OCI-LY7 (cell line): ENCODE results near the gene ACACA. TPM values are rescaled to one million over a fixed set of nuclear protein-coding genes. Genes with fewer than 3 reads are reported as not detected.

ENCODE experiments used
- BruUV-seq: library from RNA; stranded (reverse); fragments of 400-500 nt; replicated peaks from 2 replicates; lab custom pipeline; 2021; lab: Mats Ljungman, UMichigan
- CTCF ChIA-PET: fragments of 300-600 bp; sonication (Branson Sonifier 250); formaldehyde crosslinking; loops from one replicate; lab custom pipeline; 2022; ENCODE audit warnings: antibody characterized with exemption; ENCODE audit not compliant: unreplicated experiment; lab: Charles Lee
- POLR2A ChIA-PET: fragments of 300-600 bp; sonication (Branson Sonifier 250); formaldehyde crosslinking; loops from one replicate; lab custom pipeline; 2022; ENCODE audit warnings: antibody characterized with exemption; lab: Charles Lee
- DNase-seq: peaks from one replicate; pipeline ENCODE4 v3.0.0-alpha.2; 2015; ENCODE audit warnings: low spot score
- H2AFZ ChIP-seq: fragments of 200-600 bp; sonication (generic), shearing (Covaris generic); 2 replicates; pipeline ENCODE4 v1.6.1; 2014; ENCODE audit warnings: mild to moderate bottlenecking, antibody characterized with exemption, low read length, moderate library complexity
- H3K27ac ChIP-seq: fragments of 200-600 bp; sonication (generic); 2 replicates; pipeline ENCODE4 v1.5.1; 2014; ENCODE audit warnings: mixed run types, low read depth, mild to moderate bottlenecking, moderate library complexity, low read length, inconsistent platforms; ENCODE audit not compliant: poor library complexity, severe bottlenecking
- H3K36me3 ChIP-seq: fragments of 200-600 bp; sonication (generic); 2 replicates; pipeline ENCODE4 v1.6.1; 2014; ENCODE audit warnings: mild to moderate bottlenecking, antibody characterized with exemption, low read length, moderate library complexity, mixed read lengths; ENCODE audit not compliant: insufficient read depth
- H3K4me1 ChIP-seq: fragments of 200-600 bp; sonication (generic); 2 replicates; pipeline ENCODE4 v1.5.1; 2014; ENCODE audit warnings: mild to moderate bottlenecking, low read length; ENCODE audit not compliant: insufficient read depth, poor library complexity, severe bottlenecking
- H3K4me2 ChIP-seq: fragments of 200-600 bp; sonication (generic); 2 replicates; pipeline ENCODE4 v1.6.1; 2014; ENCODE audit warnings: mild to moderate bottlenecking, low read length
- H3K4me3 ChIP-seq: fragments of 200-600 bp; sonication (generic); 2 replicates; pipeline ENCODE4 v1.5.1; 2014; ENCODE audit warnings: mild to moderate bottlenecking, low read depth, low read length; ENCODE audit not compliant: poor library complexity, severe bottlenecking
- H3K79me2 ChIP-seq: fragments of 200-600 bp; sonication (generic); 2 replicates; pipeline ENCODE4 v1.6.1; 2016; ENCODE audit warnings: low read depth, mild to moderate bottlenecking, low read length, moderate library complexity, mixed read lengths; ENCODE audit not compliant: insufficient read depth
- H3K9me2 ChIP-seq: fragments of 200-600 bp; sonication (generic); 2 replicates; pipeline ENCODE4 v1.6.1; 2016; ENCODE audit warnings: mild to moderate bottlenecking, low read length, mixed read lengths; ENCODE audit not compliant: insufficient read depth
- H3K9me3 ChIP-seq: fragments of 200-600 bp; sonication (generic); 2 replicates; pipeline ENCODE4 v1.6.1; 2014; ENCODE audit warnings: mild to moderate bottlenecking, mixed run types, low read length, mixed read lengths
- H4K20me1 ChIP-seq: fragments of 200-600 bp; sonication (generic); 2 replicates; pipeline ENCODE4 v1.6.1; 2014; ENCODE audit warnings: mild to moderate bottlenecking, antibody characterized with exemption, low read length, moderate library complexity, mixed read lengths; ENCODE audit not compliant: insufficient read depth
- EZH2phosphoT487 ChIP-seq: fragments of 200-600 bp; sonication (generic); IDR thresholded peaks from 2 replicates; pipeline ENCODE4 v1.6.1; 2018; ENCODE audit warnings: low read depth, borderline replicate concordance, mild to moderate bottlenecking, mixed run types, antibody characterized with exemption, low read length, moderate library complexity, mixed read lengths
- intact Hi-C: fragments of 100-400 bp; cut with micrococcal nuclease; formaldehyde crosslinking; loops from one replicate; pipeline ENCODE4 v1.10.0; 2022; ENCODE audit not compliant: unreplicated experiment
- total RNA-seq, 2 experiments: library from RNA; depleted of rRNA in 1 of 2; stranded (reverse); fragments of >200 nt in 1 of 2; shearing (Covaris generic) in 1 of 2; gene quantifications; 2 replicates each; pipeline ENCODE4 v1.2.3, GENCODE V29; 2014 to 2022
- TF ChIP-seq, protein P1 (sequence below): fragments of 200-600 bp; sonication (generic); conservative IDR thresholded peaks from 2 replicates; pipeline ENCODE4 v1.5.1; 2014; ENCODE audit warnings: mild to moderate bottlenecking, antibody characterized with exemption, low read length, moderate library complexity, mixed read lengths

The ACACA gene
- total RNA-seq, 2 experiments from 2014 or later, result 32.1 to 98.3 TPM

DNA sequence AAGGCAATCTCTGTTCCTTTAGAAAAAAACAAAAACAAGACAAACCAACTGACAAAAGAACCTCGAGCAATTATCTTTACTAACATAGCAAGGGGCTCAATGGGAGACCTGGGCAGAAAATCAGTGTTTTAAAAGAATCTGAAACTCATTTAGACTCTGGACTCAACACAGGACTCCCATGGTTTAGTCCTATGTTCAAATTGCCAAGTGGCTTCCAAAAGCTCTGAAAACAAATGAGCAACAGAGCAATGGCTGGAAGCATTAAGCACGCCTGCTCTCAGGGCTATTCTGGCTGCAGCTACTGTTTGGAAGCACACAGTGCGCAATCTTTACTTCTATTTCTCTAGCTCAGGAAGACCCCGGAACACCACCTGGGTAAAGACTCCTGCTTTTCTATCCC lies 295.9 kb downstream of the ACACA start:
- intact Hi-C loops, result no loop called here
- no peak for DNase-seq
- Histone ChIP-seq H3K4me3 (no peak overlapping the region), H3K27ac (no peak overlapping the region), H3K79me2 (no peaks in the 10 kb centered on the region), H4K20me1 (no peaks in the 10 kb centered on the region), H3K9me3 (no peaks in the 10 kb centered on the region), H3K9me2 (no peaks in the 10 kb centered on the region), H3K4me1 (no peaks in the 10 kb centered on the region), H2AFZ (no peak overlapping the region), H3K36me3 (peaks cover 63% of the 10 kb centered on the region; the same call in 1 of the 2 replicates), H3K4me2 (no peak overlapping the region)
- ChIA-PET POLR2A (no interaction called here), CTCF (no interaction called here)
- no TSS peak for BruUV-seq
- TF ChIP-seq, protein P1, sequence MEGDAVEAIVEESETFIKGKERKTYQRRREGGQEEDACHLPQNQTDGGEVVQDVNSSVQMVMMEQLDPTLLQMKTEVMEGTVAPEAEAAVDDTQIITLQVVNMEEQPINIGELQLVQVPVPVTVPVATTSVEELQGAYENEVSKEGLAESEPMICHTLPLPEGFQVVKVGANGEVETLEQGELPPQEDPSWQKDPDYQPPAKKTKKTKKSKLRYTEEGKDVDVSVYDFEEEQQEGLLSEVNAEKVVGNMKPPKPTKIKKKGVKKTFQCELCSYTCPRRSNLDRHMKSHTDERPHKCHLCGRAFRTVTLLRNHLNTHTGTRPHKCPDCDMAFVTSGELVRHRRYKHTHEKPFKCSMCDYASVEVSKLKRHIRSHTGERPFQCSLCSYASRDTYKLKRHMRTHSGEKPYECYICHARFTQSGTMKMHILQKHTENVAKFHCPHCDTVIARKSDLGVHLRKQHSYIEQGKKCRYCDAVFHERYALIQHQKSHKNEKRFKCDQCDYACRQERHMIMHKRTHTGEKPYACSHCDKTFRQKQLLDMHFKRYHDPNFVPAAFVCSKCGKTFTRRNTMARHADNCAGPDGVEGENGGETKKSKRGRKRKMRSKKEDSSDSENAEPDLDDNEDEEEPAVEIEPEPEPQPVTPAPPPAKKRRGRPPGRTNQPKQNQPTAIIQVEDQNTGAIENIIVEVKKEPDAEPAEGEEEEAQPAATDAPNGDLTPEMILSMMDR, result no peak

DNA sequence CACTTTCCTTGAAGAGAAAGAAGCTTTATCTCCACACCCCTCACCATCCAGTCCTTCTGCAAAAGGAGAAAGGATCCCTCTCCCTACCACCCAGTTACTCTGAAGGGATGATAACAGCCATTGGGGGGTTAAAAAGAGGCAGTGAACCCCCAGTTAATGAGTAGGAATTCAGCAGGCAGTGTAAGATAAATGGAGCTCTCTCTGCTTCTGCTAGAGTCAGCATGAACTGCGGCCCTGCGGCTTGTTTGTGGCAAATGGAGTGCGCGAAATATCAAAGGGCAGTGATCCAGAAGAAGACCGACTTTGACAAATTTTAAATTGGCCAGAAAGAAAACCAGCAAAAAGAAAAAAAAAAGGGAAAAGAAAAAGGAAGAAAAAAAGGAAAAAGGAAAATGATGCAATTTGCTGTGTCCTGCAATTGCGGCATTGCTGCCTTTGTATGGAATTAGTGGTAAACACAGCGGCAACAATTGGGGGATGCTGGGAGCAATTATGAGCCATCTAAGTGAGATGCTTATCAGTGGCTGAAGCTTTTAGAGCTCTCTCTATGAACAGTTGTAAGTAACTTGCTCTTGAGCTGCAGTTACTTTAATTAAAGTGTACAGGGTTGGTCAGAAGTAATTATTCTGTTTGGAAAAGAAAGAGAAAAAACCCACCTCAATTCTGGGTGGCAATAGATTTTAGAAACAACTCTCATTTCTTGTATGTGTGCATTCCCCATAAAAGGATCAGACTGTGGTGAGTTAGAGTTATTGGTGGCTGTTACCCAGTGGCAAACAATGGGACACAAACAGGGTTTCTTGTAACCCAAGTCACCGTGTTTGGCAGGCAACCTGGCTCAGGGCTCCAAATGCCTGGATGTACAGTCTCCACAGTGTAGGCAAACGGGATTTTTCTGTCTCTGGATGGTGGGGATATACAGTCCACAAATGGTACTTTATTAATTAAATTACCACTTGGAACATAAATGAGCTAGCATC lies 296.6 kb downstream of the ACACA start:
- ChIA-PET CTCF (no interaction called here), POLR2A (no interaction called here)
- Histone ChIP-seq H3K79me2 (no peaks in the 10 kb centered on the region), H3K9me3 (no peaks in the 10 kb centered on the region), H3K36me3 (peaks cover 66% of the 10 kb centered on the region; the same call in 1 of the 2 replicates), H3K4me3 (no peak overlapping the region), H2AFZ (no peak overlapping the region), H3K4me1 (no peaks in the 10 kb centered on the region), H3K27ac (no peak overlapping the region), H3K9me2 (no peaks in the 10 kb centered on the region), H3K4me2 (no peak overlapping the region), H4K20me1 (no peaks in the 10 kb centered on the region)
- BruUV-seq, result no TSS peak
- intact Hi-C loops, result no loop called here
- TF ChIP-seq, protein P1, result no peak
- TF ChIP-seq EZH2phosphoT487, result no peak
- DNase-seq, result no peak

DNA sequence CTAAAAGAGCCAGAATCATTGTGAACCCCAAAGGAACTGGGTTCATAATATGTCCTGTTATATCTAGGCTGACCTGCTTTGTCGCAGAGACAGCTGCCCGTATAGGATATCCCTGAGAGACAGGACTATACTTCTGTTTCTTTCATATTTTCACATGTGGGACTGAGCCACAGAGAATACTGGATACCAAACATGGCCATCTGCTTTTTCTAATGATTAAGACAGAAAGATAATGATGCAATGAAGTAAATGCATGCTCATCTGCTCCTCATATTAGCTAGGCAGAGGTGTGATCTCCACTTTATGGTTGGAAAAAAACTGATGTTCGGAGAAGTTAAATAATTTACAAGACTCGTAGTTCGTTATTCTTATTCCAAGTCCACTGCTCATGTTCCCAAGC lies 297.5 kb downstream of the ACACA start:
- intact Hi-C loops, result no loop called here
- Histone ChIP-seq H4K20me1 (no peaks in the 10 kb centered on the region), H3K36me3 (peaks cover 74% of the 10 kb centered on the region; the same call in 1 of the 2 replicates), H3K27ac (no peak overlapping the region), H3K4me1 (no peaks in the 10 kb centered on the region), H3K79me2 (no peaks in the 10 kb centered on the region), H3K4me2 (no peak overlapping the region), H3K9me3 (no peaks in the 10 kb centered on the region), H3K9me2 (no peaks in the 10 kb centered on the region), H2AFZ (no peak overlapping the region), H3K4me3 (no peak overlapping the region)
- ChIA-PET CTCF (no interaction called here), POLR2A (no interaction called here)
- no peak for DNase-seq
- no TSS peak for BruUV-seq
- no peak for TF ChIP-seq EZH2phosphoT487
- TF ChIP-seq, protein P1, result no peak
